Measurements from ENCODE around the gene PKD2.
"Not testable (repeated sequence)": the region's sequence is repeated elsewhere in the genome, so short reads cannot be mapped to it uniquely, and the experiment has no call there.

Gene PKD2

GRCh38 chr4:88109123-88109881, 101.9 kb downstream of the PKD2 start:
- in situ Hi-C loops (cut with HindIII; ENCODE audit: low pct_ligation_motif_present, low sequenced_read_pairs), result no loop called here
- Histone ChIP-seq H3K27me3 (replicated peaks) (no peaks in the 10 kb centered on the region), H3K4me3 (ENCODE audit: low read depth, low read length) (no peak overlapping the region), H3K36me3 (replicated peaks) (no peaks in the 10 kb centered on the region), H3K27ac (no peak overlapping the region)
- no peak for DNase-seq
- TF ChIP-seq, protein P1, sequence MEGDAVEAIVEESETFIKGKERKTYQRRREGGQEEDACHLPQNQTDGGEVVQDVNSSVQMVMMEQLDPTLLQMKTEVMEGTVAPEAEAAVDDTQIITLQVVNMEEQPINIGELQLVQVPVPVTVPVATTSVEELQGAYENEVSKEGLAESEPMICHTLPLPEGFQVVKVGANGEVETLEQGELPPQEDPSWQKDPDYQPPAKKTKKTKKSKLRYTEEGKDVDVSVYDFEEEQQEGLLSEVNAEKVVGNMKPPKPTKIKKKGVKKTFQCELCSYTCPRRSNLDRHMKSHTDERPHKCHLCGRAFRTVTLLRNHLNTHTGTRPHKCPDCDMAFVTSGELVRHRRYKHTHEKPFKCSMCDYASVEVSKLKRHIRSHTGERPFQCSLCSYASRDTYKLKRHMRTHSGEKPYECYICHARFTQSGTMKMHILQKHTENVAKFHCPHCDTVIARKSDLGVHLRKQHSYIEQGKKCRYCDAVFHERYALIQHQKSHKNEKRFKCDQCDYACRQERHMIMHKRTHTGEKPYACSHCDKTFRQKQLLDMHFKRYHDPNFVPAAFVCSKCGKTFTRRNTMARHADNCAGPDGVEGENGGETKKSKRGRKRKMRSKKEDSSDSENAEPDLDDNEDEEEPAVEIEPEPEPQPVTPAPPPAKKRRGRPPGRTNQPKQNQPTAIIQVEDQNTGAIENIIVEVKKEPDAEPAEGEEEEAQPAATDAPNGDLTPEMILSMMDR (IDR thresholded peaks at IDR 0.05; ENCODE audit: low read depth, low read length, missing control alignments), result no peak

DNA sequence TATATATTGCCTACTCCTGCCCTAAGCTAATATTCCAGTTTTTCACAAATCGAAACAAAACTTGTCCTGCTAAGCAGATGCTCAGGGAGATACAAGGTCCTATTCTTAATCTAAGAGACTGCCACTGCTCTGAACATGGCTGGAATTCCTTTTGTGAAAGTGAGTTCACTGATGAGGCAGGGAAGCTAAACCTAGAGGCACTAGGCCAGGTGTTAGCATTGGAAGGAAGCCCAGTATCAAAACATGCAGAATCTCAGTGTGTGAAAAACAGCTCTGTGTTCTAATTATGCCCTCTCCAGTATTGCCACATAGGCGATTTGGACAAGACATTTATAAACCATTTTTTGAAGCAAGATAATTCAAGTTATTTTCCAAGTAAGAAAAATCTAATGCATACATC, 103.4 kb downstream of the PKD2 start:
- Histone ChIP-seq H3K4me3 (ENCODE audit: low read depth, low read length) (no peak overlapping the region), H3K27me3 (replicated peaks) (no peaks in the 10 kb centered on the region), H3K27ac (no peak overlapping the region), H3K36me3 (replicated peaks) (no peaks in the 10 kb centered on the region)
- no peak for DNase-seq
- in situ Hi-C loops (cut with HindIII; ENCODE audit: low pct_ligation_motif_present, low sequenced_read_pairs), result no loop called here
- TF ChIP-seq, protein P1 (IDR thresholded peaks at IDR 0.05; ENCODE audit: low read depth, low read length, missing control alignments), result no peak

DNA sequence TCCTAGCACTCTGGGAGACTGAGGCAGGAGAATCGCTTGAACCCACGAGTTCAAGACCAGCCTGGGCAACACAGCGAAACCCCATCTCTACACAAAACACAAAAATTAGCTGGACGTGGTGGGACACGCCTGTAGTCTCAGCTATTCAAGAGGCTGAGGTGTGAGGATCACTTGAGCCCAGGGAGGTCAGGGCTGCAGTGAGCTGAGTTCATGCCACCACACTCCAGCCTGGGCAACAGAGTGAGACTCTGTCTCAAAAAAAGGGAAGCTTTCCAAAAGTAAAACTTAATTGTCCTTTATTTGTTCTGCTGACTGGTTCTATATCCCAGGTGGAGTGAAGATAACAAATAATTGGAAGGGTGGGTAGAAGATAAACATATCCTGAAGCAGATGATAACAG, 105.4 kb downstream of the PKD2 start:
- Histone ChIP-seq H3K4me3 (ENCODE audit: low read depth, low read length) (no peak overlapping the region), H3K27me3 (replicated peaks) (no peaks in the 10 kb centered on the region), H3K27ac (no peak overlapping the region), H3K36me3 (replicated peaks) (no peaks in the 10 kb centered on the region)
- no peak for DNase-seq
- TF ChIP-seq, protein P1 (IDR thresholded peaks at IDR 0.05; ENCODE audit: low read depth, low read length, missing control alignments), result no peak
- in situ Hi-C loops (cut with HindIII; ENCODE audit: low pct_ligation_motif_present, low sequenced_read_pairs), result no loop called here

- TF ChIP-seq, protein P1 (IDR thresholded peaks at IDR 0.05; ENCODE audit: low read depth, low read length, missing control alignments), result no peak
- Histone ChIP-seq H3K27me3 (replicated peaks) (no peaks in the 10 kb centered on the region), H3K27ac (no peak overlapping the region), H3K4me3 (ENCODE audit: low read depth, low read length) (no peak overlapping the region), H3K36me3 (replicated peaks) (no peaks in the 10 kb centered on the region)
- no peak for DNase-seq
- in situ Hi-C loops (cut with HindIII; ENCODE audit: low pct_ligation_motif_present, low sequenced_read_pairs), result no loop called here
These were observed 108.2 kb downstream of the PKD2 start for GRCh38 chr4:88115587-88115986.

DNA sequence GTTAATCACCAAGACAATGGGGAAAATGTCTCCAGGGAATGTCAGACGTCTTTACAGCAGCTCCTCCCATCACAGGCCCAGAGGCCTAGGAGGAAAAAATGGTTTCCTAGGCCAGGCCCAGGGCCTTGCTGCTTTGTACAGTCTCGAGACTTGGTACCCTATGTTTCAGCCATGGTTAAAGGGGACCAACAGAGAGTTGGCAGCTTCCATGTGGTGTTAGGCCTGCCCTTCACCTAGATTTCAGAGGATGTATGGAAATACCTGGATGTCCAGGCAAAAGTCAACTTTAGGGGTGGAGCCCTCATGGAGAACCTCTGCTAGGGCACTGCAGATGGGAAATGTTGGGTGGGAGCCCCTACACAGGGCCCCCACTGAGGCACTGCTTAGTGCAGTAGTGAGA, 112.5 kb downstream of the PKD2 start:
- TF ChIP-seq, protein P1 (IDR thresholded peaks at IDR 0.05; ENCODE audit: low read depth, low read length, missing control alignments), result no peak
- in situ Hi-C loops (cut with HindIII; ENCODE audit: low pct_ligation_motif_present, low sequenced_read_pairs), result no loop called here
- no peaks in the 10 kb centered on the region for H3K27me3 ChIP-seq (replicated peaks)

GRCh38 chr4:88122260-88122659, 114.8 kb downstream of the PKD2 start:
- H3K27me3 ChIP-seq (replicated peaks); H3K36me3 ChIP-seq (replicated peaks); H3K4me3 ChIP-seq (ENCODE audit: low read depth, low read length); DNase-seq; H3K27ac ChIP-seq; in situ Hi-C loops (cut with HindIII; ENCODE audit: low pct_ligation_motif_present, low sequenced_read_pairs): not testable (repeated sequence)

More for the DNA sequence above, 112.5 kb downstream of the PKD2 start:
- DNase-seq, result no peak
- Histone ChIP-seq H3K36me3 (replicated peaks) (no peaks in the 10 kb centered on the region), H3K4me3 (ENCODE audit: low read depth, low read length) (no peak overlapping the region), H3K27ac (no peak overlapping the region)
